ENCODE results near the gene CTIF. TPM values are rescaled to one million over a fixed set of nuclear protein-coding genes. Genes with fewer than 3 reads are reported as not detected.

CTIF gene
- total RNA-seq, 6 experiments from 2014 or later, result 77.6 to 100 (median 79.2) TPM

DNA sequence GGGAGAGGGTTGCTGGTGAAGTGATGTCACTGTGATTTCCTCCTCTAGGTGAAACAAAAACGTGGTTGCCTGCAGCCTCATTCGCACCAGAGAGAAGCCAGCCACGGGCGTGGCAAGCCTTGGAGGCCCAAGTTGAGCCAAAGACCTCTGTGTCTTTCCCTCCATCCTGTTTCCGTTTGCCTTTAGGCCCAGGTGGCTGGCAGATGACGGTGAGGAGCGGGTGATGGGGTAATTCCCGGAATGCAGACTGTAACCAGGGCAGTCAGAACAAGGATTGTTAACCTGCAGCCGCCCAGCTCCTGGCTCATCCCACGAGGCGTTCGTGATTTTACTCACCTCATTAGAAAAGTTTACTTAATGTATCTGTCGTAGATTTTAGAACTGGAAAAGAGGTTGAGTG is 14.4 kb downstream of the CTIF start:
- Mint-ChIP-seq H3K4me1 (ENCODE audit: low read depth) (peaks cover 63% of the 10 kb centered on the region), H3K9me3 (no peaks in the 10 kb centered on the region), H3K27me3 (ENCODE audit: insufficient read depth) (peaks cover 4% of the 10 kb centered on the region; the same call in 1 of the 2 replicates), H3K36me3 (ENCODE audit: low read depth) (peaks cover 44% of the 10 kb centered on the region), H3K27ac (no peak overlapping the region; the same call in 1 of the 2 replicates), H3K4me3 (no peak overlapping the region)
- no peak for DNase-seq
- TF ChIP-seq, protein P1, sequence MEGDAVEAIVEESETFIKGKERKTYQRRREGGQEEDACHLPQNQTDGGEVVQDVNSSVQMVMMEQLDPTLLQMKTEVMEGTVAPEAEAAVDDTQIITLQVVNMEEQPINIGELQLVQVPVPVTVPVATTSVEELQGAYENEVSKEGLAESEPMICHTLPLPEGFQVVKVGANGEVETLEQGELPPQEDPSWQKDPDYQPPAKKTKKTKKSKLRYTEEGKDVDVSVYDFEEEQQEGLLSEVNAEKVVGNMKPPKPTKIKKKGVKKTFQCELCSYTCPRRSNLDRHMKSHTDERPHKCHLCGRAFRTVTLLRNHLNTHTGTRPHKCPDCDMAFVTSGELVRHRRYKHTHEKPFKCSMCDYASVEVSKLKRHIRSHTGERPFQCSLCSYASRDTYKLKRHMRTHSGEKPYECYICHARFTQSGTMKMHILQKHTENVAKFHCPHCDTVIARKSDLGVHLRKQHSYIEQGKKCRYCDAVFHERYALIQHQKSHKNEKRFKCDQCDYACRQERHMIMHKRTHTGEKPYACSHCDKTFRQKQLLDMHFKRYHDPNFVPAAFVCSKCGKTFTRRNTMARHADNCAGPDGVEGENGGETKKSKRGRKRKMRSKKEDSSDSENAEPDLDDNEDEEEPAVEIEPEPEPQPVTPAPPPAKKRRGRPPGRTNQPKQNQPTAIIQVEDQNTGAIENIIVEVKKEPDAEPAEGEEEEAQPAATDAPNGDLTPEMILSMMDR (IDR thresholded peaks at IDR 0.05), result no peak

DNA sequence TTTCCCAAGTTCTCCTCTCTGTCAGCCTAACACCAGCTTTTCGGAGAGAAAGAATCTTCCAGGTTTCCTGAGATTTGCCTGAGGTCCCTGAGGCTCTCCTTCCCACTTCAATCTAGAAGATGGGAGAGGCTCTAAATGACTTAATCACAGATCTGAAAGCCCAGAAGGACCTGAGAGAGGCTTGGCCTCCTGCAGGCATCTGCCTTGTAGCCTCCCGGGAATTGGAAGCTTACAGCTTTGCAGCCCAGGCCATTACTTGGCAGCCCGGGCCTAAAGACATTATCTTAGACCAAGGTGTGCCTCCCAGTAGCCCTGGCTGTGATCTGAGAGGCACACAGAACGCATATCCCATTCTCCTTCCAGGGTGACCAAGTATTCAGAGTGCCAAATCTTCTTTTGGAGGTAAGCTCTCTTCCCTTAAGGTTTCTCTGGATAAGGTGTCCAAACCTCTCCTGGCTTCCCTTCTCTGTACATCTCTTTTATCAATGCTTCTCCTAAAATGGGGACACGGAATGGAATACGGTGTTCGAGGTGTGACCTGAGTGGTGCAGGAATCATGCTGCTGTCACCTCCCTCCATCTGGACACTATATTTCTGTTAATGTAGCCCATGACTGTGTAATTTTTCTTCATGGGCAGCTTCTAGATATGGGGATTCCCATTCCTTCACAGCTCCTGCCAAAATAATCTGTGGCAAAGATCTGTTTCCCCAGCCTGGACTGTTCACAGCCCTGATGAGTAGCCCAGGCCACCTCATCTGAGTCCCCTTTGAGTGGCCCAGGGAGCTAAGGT is 16.0 kb downstream of the CTIF start:
- peaks cover 49% of the 10 kb centered on the region for H3K36me3 Mint-ChIP-seq (ENCODE audit: low read depth)
- no peak overlapping the region for H3K4me3 Mint-ChIP-seq
- H3K27ac Mint-ChIP-seq, result no peak overlapping the region
- TF ChIP-seq, protein P1 (IDR thresholded peaks at IDR 0.05), result no peak
- no peak for DNase-seq
- H3K27me3 Mint-ChIP-seq (ENCODE audit: insufficient read depth), result peaks cover 1% of the 10 kb centered on the region
- no peaks in the 10 kb centered on the region for H3K9me3 Mint-ChIP-seq
- H3K4me1 Mint-ChIP-seq (ENCODE audit: low read depth), result peaks cover 48% of the 10 kb centered on the region

DNA sequence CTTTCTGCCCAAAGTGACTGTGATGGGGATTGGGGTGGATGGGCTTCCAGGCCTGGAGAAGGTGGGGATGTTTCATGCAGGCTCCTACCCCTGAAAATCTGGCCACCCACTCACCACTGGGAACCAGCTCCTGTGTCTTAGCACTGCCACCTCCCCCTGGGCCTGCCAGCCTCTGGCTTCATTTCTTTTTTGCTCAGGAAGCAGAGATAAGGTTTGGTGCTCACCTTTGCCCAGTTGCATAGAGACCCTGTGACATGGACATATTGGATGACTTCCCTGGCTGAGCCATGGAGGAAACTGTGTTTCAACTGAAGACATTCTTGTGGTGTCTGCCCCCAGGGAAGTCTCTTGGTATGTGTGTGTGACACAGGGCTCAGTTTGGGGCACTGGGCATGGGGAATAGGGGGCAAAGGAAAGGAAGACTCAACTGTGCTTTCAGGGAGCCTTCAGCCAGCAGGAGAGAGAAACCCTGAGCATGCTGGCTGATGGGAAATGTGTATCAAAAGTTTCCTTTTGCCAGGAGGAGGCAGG is 16.7 kb downstream of the CTIF start:
- Mint-ChIP-seq H3K27ac (peak overlapping the region; percentile 40), H3K36me3 (ENCODE audit: low read depth) (peaks cover 48% of the 10 kb centered on the region), H3K4me1 (ENCODE audit: low read depth) (peaks cover 41% of the 10 kb centered on the region), H3K4me3 (no peak overlapping the region), H3K27me3 (ENCODE audit: insufficient read depth) (peaks cover 1% of the 10 kb centered on the region), H3K9me3 (no peaks in the 10 kb centered on the region)
- TF ChIP-seq, protein P1 (IDR thresholded peaks at IDR 0.05), result no peak
- no peak for DNase-seq

DNA sequence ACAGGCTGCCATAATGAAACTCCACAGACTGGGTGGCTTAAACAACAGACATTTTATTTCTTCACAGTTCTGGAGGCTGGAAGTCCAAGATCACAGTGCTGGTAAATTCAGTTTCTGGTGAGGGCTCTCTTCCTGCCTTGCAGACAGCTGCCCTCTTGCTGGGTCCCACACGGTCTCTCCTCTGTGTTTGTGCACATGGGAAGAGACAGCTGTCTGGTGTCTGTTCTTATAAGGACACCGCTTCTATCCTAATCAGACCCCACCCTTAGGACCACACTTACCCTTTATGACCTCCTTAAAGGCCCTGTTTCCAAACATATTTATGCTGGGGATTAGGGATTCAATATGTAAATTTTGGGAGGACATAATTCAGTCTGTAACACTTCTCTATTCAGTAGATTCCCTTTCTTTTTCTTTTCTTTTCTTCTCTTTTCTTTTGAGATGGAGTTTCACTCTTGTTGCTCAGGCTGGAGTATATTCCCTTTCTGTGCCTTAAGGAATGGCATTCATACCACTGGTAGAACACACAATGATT is 18.9 kb downstream of the CTIF start:
- no peak for DNase-seq
- TF ChIP-seq, protein P1 (IDR thresholded peaks at IDR 0.05), result no peak
- Mint-ChIP-seq H3K4me3 (no peak overlapping the region), H3K27me3 (ENCODE audit: insufficient read depth) (peaks cover 1% of the 10 kb centered on the region), H3K36me3 (ENCODE audit: low read depth) (peaks cover 41% of the 10 kb centered on the region), H3K4me1 (ENCODE audit: low read depth) (peaks cover 43% of the 10 kb centered on the region), H3K9me3 (no peaks in the 10 kb centered on the region), H3K27ac (peak overlapping the region; percentile 29)

DNA sequence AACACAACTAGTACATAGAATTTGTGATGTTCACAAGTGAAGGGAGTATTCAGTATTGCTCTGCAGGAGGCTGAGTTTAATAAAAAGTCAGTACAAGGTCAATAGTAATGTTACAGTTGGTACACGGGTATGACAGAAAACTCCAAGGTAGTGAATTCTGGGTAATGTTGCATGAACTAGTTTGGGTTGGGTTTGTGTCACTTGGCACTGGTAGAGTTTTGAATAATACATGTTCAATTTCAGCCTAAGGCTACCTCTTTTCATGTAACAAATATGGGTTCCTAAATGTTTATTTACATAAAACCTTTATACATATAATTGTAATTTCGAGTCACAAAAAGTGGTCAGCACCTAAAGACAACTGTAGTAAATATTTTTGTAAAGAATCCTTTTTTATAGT is 19.4 kb downstream of the CTIF start:
- DNase-seq, result no peak
- Mint-ChIP-seq H3K27ac (peak overlapping the region; percentile 29; the same call in 1 of the 2 replicates), H3K27me3 (ENCODE audit: insufficient read depth) (peaks cover 2% of the 10 kb centered on the region)

More for the DNA sequence above, 19.4 kb downstream of the CTIF start:
- peaks cover 43% of the 10 kb centered on the region for H3K4me1 Mint-ChIP-seq (ENCODE audit: low read depth)
- no peaks in the 10 kb centered on the region for H3K9me3 Mint-ChIP-seq
- TF ChIP-seq, protein P1 (IDR thresholded peaks at IDR 0.05), result no peak
- H3K36me3 Mint-ChIP-seq (ENCODE audit: low read depth), result peaks cover 41% of the 10 kb centered on the region
- no peak overlapping the region for H3K4me3 Mint-ChIP-seq
